GM15510 (cell line): ENCODE results near the gene PRDX1.
A peak's percentile ranks its signal among the peaks of the same experiment; 100 is the strongest.

Experiments
- POLR2A ChIP-seq: IDR thresholded peaks from 3 replicates; pipeline ENCODE4 v1.6.1; 2011; ENCODE audit warnings: borderline replicate concordance; ENCODE audit not compliant: insufficient read length; ENCODE audit errors: extremely low read depth

The PRDX1 gene

DNA sequence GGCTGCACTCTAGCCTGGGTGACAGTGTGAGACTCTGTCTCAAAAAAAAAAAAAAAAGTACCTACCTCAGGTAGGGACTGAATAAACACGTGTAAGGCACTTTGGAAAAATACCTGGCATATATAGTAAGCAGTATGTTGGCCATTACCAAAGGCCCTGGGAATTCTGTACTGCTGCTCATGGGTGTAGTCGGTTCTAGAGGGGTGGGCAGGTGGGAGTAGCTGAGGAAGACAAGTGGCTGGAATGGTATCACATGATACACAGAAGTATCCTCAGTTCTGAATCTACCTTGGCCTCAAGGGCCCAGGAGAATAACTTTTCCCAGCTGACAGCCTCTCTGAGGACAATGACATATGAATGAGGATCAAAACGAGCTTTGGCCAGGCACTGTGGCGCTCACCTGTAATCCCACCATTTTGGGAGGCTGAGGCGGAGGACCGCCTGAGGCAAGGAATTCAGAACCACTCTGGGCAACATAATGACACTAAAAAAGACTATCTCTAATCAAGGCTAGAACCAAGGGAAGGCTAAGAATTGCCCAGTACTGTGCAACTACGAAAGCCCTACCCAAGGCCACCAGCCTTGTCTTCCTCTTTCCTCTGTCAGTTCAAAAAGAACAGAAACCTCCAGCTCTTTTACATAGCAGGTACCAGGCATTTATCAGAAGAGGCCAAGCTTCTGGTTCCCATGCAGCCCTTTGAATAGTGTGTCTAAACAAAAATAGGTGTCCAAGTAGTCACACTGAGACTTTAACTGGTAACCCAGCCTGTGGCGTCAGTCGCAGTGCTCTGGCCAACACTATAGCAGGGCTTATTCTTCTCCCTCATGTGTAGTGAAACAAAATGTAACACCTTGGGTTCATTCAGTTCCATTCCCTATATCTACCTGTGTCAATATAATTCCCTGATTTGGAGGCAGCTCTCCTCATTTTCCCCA is 11.4 kb downstream of the PRDX1 start:
- no peak for TF ChIP-seq POLR2A

DNA sequence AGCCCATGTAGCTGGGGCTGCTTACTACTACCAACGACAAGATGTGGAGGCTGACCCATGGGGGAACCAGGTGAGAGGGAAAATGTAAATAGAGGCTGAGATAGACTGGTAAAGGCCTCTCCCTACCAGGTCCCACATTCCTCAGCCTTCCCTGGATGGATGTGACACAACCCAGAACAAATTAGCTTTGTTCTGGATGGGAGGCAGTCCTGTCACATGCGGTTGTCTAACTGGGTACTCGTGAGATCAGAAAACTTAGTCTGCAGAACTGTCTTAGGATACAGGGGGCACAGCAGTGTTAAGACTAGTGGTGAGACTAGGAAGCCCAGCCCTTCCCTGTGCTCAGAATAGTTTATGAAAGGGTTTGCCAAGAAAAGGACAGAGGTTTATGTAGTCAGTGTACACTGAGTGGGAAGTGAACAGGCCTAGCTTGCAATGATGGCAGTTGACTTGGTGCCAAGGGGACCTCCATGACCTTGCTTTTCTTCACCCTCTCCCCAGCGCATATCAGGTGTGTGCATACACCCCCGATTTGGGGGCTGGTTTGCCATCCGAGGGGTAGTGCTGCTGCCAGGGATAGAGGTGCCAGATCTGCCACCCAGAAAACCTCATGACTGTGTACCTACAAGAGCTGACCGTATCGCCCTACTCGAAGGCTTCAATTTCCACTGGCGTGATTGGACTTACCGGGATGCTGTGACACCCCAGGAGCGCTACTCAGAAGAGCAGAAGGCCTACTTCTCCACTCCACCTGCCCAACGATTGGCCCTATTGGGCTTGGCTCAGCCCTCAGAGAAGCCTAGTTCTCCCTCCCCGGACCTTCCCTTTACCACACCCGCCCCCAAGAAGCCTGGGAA is 13.2 kb downstream of the PRDX1 start:
- TF ChIP-seq POLR2A = no peak

DNA sequence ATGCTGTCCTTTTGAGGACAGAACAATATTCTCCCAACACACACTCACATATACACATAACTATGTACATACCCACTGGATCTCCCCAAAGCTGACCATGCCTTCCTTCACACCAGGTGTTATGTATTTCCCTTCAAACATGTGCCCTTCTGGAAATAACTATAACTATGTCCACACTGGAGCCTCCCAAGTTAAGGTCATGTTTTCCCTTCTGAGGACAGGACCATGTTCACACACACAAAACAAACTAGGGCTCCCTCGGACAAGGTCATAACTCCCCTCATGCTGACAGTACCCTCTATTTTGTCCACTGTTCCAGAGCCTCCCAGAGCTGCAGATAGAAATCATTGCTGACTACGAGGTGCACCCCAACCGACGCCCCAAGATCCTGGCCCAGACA is 13.8 kb downstream of the PRDX1 start:
- no peak for TF ChIP-seq POLR2A

DNA sequence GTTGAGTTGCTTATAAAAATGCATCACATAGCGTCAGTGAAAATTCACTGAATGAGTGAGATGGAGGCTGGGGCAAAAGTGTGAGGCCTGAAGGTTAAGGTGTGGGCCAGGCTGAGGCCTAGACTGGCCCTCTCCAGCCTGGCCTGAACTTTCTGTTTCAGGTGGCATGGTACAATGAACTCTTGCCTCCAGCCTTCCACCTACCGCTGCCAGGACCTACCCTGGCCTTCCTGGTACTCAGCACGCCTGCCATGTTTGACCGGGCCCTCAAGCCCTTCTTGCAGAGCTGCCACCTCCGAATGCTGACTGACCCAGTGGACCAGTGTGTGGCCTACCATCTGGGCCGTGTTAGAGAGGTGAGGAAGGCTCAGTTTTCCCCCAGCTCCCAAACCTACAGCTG is 14.5 kb downstream of the PRDX1 start:
- TF ChIP-seq POLR2A = no peak

DNA sequence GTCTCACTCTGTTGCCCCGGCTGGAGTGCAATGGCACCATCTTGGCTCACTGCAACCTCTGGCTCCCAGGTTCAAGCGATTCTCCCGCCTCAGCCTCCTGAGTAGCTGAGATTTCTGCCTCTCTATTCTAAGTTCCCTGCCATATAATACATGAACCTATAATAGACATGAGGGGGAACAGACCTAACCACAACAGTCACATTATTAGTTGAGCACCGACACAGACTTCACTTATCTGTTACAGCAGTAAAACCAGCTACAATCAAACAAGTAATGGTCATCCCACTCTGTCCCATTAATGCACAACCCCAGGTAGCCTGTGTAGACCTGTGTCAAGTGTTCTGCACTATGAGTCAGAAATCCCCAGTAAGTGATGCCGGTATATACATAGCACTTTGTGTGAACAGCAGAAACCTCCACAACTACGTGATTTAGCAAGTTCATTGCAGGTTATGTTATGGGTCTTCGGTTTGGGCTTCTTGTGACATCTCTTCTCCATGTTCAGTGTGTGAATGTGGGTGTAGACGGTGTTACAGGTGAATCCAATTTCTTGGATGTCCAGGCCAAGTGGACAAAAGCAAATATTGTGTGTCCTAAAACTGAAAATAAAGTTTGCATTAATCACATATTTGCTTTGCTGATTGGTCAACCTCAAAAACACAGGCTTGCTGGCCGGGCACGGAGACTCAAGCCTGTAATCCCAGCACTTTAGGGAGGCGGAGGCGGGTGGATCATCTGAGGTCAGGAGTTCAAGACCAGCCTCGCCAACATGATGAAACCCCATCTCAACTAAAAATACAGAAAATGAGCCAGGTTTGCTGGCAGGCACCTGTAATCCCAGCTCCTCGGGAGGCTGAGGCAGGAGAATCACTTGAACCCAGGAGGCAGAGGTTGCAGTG is 18.0 kb downstream of the PRDX1 start:
- no peak for TF ChIP-seq POLR2A

DNA sequence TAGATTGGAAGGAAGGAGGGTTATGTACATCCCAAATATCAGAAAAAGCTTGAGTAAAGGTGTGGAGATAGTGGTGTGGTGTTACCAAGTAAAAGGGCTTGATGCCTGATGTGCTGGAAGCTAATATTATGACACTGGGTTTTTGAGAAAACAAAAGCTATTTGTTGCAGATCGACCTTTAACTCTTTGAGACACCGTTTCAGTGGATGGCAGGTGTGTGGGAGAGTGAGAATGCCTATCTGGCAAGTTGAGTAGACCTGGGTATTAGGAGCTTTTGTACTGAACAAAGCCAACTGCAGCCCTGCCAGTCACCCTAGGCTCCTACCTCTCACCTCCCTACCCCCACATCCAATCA is 20.2 kb downstream of the PRDX1 start:
- no peak for TF ChIP-seq POLR2A

DNA sequence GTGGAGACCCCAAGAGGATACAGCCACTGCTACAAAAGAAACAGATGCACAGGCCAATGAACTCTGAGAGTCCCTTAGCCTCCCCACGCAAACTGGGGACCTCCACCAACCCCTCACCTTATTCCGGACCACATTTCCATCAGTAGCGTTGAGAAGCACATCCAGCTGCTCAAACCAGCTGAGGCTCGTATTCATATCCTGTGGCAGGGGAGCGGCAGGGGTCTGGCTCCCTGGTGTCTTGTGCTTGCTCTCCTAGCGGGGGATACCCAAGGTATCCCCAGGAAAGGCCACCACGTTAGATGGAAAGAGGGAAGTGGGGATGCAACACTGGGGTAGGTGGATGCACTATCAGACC is 22.3 kb downstream of the PRDX1 start:
- TF ChIP-seq POLR2A = no peak

DNA sequence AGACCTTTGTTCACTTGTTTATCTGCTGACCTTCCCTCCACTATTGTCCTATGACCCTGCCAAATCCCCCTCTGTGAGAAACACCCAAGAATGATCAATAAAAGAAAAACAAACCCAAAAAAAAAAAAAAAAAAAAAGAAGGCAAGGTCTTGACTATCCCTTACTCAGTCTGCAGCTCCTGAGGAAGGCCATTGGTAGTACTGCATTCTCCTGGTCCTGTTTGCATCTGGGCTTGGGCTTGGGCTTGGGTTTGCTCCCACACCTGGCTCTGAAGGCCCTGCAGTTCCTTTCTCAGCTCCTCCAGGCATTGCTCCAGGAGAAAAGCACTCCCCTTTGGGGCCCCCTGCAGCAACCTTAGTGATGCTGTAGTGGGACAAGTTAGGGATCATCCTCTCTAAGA is 23.4 kb downstream of the PRDX1 start:
- TF ChIP-seq POLR2A = no peak

DNA sequence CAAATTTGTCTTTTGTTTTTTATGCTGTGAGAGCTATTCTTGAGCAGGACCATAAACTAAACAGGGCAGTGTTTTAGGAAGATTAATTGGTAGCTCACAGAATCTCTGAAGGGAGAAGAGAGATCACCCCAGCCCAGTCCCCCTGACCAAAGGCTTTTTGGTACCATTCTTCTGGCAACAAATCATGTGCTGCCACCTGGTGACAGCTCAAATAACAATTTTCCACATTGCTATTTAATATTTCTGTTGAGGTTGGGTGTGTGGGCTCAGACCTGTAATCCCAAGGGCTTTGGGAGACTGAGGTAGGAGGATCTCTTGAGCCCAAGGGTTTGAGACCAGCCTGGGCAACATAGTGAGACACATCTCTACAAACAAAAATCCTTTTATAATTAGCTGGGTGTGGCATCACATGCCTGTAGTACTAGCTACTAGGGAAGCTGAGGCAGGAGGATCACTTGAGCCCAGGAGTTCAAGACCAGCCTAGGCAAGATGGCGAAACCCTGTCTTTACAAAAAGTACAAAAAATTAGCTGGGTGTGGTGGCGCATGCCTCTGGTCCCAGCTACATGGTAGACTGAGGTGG is 28.5 kb downstream of the PRDX1 start:
- TF ChIP-seq POLR2A = no peak

DNA sequence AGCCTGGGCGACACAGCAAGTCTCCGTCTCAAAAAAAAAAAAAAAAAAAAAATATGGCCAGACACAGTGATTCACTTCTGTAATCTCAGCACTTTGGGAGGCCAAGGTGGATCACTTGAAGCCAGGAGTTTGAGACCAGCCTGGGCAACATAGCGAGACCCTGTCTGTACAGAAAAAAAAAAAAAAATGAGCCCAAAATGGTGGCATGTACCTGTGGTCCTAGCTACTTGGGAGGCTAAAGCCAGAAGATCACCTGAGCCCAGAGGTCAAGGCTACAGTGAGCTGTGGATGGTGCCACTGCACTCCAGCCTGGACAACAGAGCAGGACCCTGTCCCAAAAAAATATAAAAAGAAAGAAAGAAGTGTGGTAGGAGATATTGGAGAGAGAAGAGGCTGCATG is 29.0 kb downstream of the PRDX1 start:
- TF ChIP-seq POLR2A = no peak

DNA sequence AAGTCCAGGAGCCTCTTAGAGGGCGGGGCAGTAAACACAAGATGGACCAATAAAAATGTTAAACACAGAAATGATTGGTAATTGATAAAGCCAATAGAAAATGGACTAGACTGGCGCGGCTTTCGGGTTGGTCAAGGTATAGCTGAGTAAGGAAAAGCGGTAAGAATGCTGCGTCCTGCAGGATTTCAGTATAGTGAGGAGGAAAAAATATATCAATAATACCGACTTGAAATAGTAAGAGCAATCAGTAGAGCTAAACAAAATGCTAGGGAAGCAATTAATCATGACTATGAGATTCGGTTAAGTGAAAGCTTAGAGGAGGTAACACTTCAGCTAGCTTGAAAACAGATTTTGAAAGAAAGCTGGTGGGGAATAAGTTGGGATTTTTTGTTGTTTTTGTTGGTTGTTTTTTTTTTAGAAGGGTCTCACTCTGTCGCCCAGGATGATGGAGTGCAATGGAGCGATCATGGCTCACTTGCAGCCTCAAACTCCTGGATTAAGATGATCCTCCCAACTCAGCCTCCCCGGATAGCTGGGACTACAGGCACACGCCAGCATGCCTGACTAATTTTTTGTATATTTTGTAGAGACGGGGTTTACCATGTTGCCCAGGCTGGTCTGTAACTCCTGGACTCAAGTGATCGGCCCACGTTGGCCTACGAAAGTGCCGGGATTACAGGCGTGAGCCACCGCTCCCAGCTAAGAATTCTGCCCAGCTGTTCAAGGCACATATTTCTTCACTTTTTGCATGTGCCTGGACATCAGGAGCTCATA is 30.0 kb downstream of the PRDX1 start:
- TF ChIP-seq POLR2A = no peak

DNA sequence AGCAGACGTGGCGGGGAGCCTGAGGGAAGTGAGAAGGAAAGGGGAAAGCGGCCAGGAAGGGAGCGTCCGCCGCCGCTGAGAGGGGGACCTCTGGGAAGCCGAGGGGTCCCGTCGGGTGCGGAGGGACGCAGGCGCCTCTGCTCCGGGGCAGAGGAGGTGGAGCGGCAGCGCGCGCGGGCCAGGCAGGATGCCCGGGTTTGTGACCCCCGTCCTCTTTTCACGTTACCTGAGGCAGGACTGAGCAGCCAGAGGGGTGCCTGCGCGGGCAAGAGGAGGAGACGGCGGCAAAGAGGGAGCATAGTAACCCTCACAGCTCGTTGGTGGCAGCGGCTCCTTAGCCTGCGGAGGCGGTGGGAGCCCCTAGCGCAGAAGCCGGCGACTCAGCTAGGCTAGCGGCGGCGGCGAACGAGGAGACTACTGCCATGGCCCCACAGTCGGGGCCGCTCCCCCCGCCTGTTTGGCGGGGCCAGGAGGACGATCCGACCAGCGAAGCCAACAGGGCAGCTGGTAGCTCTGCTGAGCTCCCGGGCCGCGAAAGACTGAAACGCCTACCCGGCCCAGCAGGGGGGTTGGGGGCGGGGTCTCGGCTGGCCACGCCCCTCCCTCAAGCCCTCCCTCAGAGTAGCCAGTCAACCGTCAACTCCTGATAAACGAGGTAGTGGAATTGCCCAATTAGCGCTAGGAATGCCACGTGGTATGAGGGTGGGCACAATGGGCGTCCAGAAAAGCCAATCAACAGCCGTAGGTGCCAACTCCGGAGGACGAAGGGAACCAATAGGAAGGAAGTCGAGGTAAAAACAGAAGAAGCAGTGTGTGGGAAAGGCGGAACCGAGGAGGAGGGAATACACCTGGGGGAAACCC is 30.8 kb downstream of the PRDX1 start, which contains the start of gene TESK2:
Gene TESK2, minus strand, starts transcription at position 538 of the 861 bp plus-strand sequence. CDS start 33,378 bp downstream, outside the sequence.
- peak; percentile 86 for TF ChIP-seq POLR2A
